Left renal cortex interstitium (tissue), 4 donors: ENCODE results near the gene CHRNA5. TPM values are rescaled to one million over a fixed set of nuclear protein-coding genes. Genes with fewer than 3 reads are reported as not detected.
"Not testable (repeated sequence)": the region's sequence is repeated elsewhere in the genome, so short reads cannot be mapped to it uniquely, and the experiment has no call there.

Experiments used
- DNase-seq, 4 donors: peaks; one replicate each; pipeline ENCODE4 v3.0.0-alpha.2; 2013; ENCODE audit warnings: low read depth in 4 of 4, low spot score in 2 of 4, missing footprints in 1 of 4
- polyA plus RNA-seq, 4 donors: library from polyadenylated mRNA; unstranded; fragments of 120-200 nt; gene quantifications; one replicate each; pipeline ENCODE4 v1.2.1, GENCODE V29; 2013; ENCODE audit not compliant: insufficient read length in 4 of 4

Gene CHRNA5
- 1 to 10 TPM; 5.9 to 9.7 (median 7.0) TPM for polyA plus RNA-seq

DNA sequence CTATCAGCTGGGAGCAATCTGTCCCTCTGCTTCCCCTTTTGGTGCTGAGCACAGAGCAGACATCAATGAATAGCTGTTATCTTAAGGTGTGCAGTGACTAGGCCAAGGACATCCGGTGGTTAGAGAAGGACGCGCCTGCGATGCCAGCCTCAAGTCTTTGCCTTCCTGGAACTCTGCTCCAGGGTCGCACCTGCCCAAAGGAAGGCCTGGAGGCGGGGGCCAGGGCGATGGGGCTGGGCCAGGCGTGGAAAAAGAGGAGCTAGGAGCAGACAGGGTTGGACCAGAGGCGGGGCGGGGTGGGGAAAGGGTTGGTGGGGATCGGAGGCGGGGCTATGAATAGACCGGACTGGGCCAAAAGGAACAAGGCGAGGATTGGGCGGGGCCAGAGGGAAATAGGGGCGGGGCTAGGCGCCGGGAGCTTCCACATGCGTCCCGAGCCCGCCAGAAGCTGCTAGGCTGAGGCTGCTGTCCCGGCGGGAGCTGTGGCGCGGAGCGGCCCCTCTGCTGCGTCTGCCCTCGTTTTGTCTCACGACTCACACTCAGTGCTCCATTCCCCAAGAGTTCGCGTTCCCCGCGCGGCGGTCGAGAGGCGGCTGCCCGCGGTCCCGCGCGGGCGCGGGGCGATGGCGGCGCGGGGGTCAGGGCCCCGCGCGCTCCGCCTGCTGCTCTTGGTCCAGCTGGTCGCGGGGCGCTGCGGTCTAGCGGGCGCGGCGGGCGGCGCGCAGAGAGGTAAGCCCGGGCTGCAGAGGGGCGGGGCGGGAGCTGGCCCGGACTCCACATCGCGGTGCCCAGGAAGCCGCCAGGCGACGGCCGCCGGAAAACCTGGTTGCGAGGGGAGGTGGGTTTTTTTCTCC is at the start of gene CHRNA5:
Gene CHRNA5, plus strand, starts transcription at position 424 of the 854 bp plus-strand sequence. Its CDS starts 200 bp downstream, at position 624.
- DNase-seq: peak; percentile 53 to 80 (median 70)

- DNase-seq: not testable (repeated sequence)
Observed at GRCh38 chr15:78520035-78520434, 45.3 kb upstream of the CHRNA5 start.

GRCh38 chr15:78524230-78524629 is 41.1 kb upstream of the CHRNA5 start:
- DNase-seq: no peak

GRCh38 chr15:78527325-78527724 is 38.0 kb upstream of the CHRNA5 start:
- DNase-seq: no peak

- no peak for DNase-seq
Observed at GRCh38 chr15:78533331-78533730, 32.0 kb upstream of the CHRNA5 start.

DNA sequence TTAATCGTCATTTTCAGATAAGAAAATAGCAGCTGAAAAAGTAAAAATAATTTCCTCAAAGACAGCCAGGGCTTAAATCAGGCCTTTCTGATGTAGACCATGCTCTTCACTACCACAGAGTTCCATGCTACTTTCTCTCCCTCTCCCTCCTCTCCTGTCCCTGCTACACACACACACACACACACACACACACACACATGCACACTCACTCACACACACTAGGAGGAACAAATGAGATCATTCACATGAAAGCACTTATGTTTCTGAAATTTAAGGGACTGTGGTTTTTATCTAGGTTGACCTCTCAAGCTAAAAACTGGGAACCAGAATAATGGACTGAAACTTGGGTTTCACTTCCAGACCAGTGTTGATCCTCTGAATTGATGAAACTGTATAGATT is 29.2 kb upstream of the CHRNA5 start:
- no peak for DNase-seq

GRCh38 chr15:78537266-78537905 is 27.9 kb upstream of the CHRNA5 start:
- DNase-seq: no peak

- no peak for DNase-seq
Observed at GRCh38 chr15:78538358-78538757, 27.0 kb upstream of the CHRNA5 start.

GRCh38 chr15:78539464-78540140 is 25.7 kb upstream of the CHRNA5 start:
- DNase-seq: not testable (repeated sequence)

GRCh38 chr15:78540141-78540870 is 25.0 kb upstream of the CHRNA5 start, which contains the start of gene PSMA4:
Gene PSMA4 (plus strand): TSS chr15:78540444. CDS start chr15:78541928, 1,484 bp downstream.
- peak; percentile 82 to 90 (median 84) for DNase-seq

GRCh38 chr15:78540871-78541743 is 24.2 kb upstream of the CHRNA5 start:
- peak in 1 of 4 donors; percentile 13 for DNase-seq

GRCh38 chr15:78541744-78542034 is 23.6 kb upstream of the CHRNA5 start:
- DNase-seq: no peak

- DNase-seq: no peak
Observed at GRCh38 chr15:78542647-78543046, 22.7 kb upstream of the CHRNA5 start.

DNA sequence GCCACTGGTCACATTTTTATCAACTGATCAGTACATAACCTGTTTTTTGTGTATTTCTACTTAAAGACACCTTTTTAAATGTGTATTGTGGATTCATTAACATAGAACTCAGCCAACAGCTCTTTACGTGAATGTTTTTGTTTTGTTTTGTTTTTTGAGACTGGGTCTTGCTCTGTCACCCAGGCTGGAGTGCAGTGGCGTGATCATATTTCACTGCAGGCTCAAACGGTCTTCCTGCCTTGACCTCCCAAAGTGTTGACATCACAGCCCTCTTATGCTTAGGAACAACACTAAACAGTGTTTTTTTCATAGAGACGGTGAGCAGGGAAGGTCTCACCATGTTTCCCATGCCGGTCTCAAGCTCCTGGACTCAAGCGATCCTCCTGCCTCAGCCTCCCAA is 15.1 kb upstream of the CHRNA5 start:
- no peak for DNase-seq

DNA sequence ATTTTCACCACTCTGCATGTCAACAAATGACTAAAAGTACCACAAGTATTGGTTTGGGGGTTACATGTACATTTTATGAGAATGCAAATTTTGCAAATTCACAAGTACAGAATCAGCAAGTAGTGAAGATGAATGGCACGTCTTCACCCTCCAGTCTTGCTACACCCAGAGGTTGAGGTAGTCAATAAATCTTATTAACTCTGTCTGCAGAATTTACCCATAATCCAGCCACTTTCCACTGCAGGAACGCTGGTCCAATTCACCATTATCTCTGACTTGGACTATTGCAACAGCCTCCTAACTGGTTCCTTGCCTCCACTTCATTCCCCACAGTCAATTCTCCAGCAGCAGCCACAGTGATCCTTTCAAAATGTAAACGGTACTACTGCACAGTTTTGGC is 14.5 kb upstream of the CHRNA5 start:
- DNase-seq: no peak

- no peak for DNase-seq
Observed at GRCh38 chr15:78551902-78552301, 13.4 kb upstream of the CHRNA5 start.

- DNase-seq: no peak
Observed at GRCh38 chr15:78552597-78552996, 12.7 kb upstream of the CHRNA5 start.

GRCh38 chr15:78560201-78560600 is 5.1 kb upstream of the CHRNA5 start:
- not testable (repeated sequence) for DNase-seq

GRCh38 chr15:78561490-78561889 is 3.8 kb upstream of the CHRNA5 start:
- DNase-seq: no peak

DNA sequence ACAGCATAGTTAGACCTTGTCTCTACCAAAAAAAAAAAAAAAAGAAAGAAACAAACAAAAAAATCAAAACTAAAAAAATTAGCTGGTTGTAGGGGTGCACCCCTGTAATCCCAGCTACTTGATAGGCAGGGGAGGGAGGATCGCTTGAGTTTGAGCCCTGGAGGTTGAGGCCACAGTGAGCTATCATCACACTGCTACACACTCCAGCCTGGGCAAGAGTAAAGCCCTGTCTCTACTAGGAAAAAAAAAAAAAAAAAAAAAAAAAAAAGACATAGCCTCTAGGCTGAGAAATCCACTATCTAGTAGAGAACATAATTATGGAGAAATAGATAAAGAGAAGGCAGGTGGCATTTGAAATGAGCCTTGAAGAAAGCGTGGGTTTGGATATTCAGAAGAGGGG is 2.2 kb upstream of the CHRNA5 start:
- no peak for DNase-seq
